Neural progenitor cell (in vitro differentiated cells): Measurements from ENCODE around the gene TOX2. TPM values are rescaled to one million over a fixed set of nuclear protein-coding genes. Genes with fewer than 3 reads are reported as not detected.

Experiments
- DNase-seq: peaks from one replicate; pipeline ENCODE4 v3.0.0-alpha.2; 2016; ENCODE audit warnings: low spot score
- H2AFZ ChIP-seq: fragments of 200-600 bp; sonication (generic); replicated peaks from 2 replicates; pipeline ENCODE4 v1.6.1; 2016; ENCODE audit warnings: antibody characterized with exemption
- H3F3A ChIP-seq: fragments of 200-600 bp; sonication (generic); 2 replicates; pipeline ENCODE4 v1.6.1; 2016; ENCODE audit warnings: antibody characterized with exemption, low read depth
- H3K27ac ChIP-seq: fragments of 200-600 bp; sonication (generic); 2 replicates; pipeline ENCODE4 v1.5.1; 2016; ENCODE audit warnings: mild to moderate bottlenecking
- H3K27me3 ChIP-seq: fragments of 200-600 bp; sonication (generic); 2 replicates; pipeline ENCODE4 v1.6.1; 2016; ENCODE audit warnings: mild to moderate bottlenecking, moderate library complexity
- H3K36me3 ChIP-seq: fragments of 200-600 bp; sonication (generic); 2 replicates; pipeline ENCODE4 v1.5.1; 2016
- H3K4me1 ChIP-seq: fragments of 200-600 bp; sonication (generic); 2 replicates; pipeline ENCODE4 v1.6.1; 2016; ENCODE audit warnings: mixed run types
- H3K4me2 ChIP-seq: fragments of 200-600 bp; sonication (generic); 2 replicates; pipeline ENCODE4 v1.6.1; 2016
- H3K4me3 ChIP-seq: fragments of 200-600 bp; sonication (generic); 2 replicates; pipeline ENCODE4 v1.5.1; 2016
- H3K79me2 ChIP-seq: fragments of 200-600 bp; sonication (generic); 2 replicates; pipeline ENCODE4 v1.6.1; 2016; ENCODE audit warnings: low read depth
- H3K9ac ChIP-seq: fragments of 200-600 bp; sonication (generic); 2 replicates; pipeline ENCODE4 v1.6.1; 2016
- H3K9me3 ChIP-seq: fragments of 200-600 bp; sonication (generic); 2 replicates; pipeline ENCODE4 v1.5.1; 2016; ENCODE audit warnings: low read depth
- H4K20me1 ChIP-seq: fragments of 200-600 bp; sonication (generic); 2 replicates; pipeline ENCODE4 v1.6.1; 2016; ENCODE audit warnings: low read depth
- H3K27ac Mint-ChIP-seq: 3 replicates; pipeline ENCODE4 v1.8.0; 2021; ENCODE audit warnings: mixed read lengths
- H3K27me3 Mint-ChIP-seq: 2 replicates; pipeline ENCODE4 v1.8.0; 2022; ENCODE audit warnings: low read depth, mild to moderate bottlenecking, inconsistent platforms, moderate library complexity, mixed read lengths; ENCODE audit not compliant: insufficient read depth
- H3K36me3 Mint-ChIP-seq: 3 replicates; pipeline ENCODE4 v1.8.0; 2021; ENCODE audit warnings: mixed read lengths
- H3K4me1 Mint-ChIP-seq: 3 replicates; pipeline ENCODE4 v1.8.0; 2021; ENCODE audit warnings: mixed read lengths
- H3K4me3 Mint-ChIP-seq: 3 replicates; pipeline ENCODE4 v1.8.0; 2021; ENCODE audit warnings: mild to moderate bottlenecking, moderate library complexity, mixed read lengths
- H3K9me3 Mint-ChIP-seq: 3 replicates; pipeline ENCODE4 v1.8.0; 2020; ENCODE audit warnings: mixed read lengths
- CTCF ChIP-seq: fragments of 200-600 bp; sonication (generic); IDR thresholded peaks from 2 replicates; pipeline ENCODE4 v1.5.1; 2017; ENCODE audit warnings: antibody characterized with exemption, mild to moderate bottlenecking
- EZH2 ChIP-seq: fragments of 200-600 bp; sonication (generic); IDR thresholded peaks from 2 replicates; pipeline ENCODE4 v1.6.1; 2017; ENCODE audit warnings: antibody characterized with exemption, mild to moderate bottlenecking, moderate library complexity
- EZH2phosphoT487 ChIP-seq: fragments of 200-600 bp; sonication (generic); IDR thresholded peaks from 2 replicates; pipeline ENCODE4 v1.6.1; 2017; ENCODE audit warnings: antibody characterized with exemption
- total RNA-seq: library from RNA; depleted of rRNA; stranded (reverse); fragments of >200 nt; gene quantifications from 2 replicates; pipeline ENCODE4 v1.2.3, GENCODE V29; 2015; ENCODE audit warnings: low replicate concordance

Gene TOX2
- total RNA-seq, 1 donor from 2014 or later, result not detected

DNA sequence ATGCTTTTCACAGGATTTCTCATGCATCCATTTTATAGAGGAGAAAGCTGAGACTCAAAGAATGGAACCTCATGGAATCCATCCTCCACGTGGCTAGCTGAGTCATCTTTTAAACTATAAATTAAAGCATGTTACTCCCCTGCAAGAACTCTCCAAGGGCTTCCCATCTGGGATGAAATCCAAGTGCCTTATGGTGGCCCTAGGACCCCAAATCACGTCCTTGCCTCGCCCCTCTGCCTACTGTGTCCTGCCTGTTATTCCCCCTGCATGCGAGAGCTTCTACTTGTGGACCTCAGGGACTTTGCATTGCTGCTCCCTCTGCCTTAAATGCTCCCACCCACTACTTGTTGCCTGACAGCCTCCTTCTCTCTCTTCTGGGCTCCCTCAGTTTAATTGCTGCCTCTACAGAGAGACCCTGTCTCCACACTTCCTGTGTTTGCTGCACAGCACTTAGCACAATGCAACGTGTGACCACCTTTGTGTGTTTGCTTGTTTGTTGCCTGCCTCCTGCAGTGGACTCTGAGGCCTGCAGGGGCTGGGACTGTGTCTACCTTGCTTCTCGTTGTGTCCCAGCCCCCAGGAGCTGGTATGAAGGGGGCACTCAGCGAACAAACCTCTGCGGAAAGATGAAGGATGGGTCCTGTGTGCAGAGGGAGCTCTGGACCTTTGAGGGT is 39.4 kb downstream of the TOX2 start:
- Mint-ChIP-seq H3K4me3 (no peak overlapping the region), H3K27me3 (peaks cover 3% of the 10 kb centered on the region), H3K36me3 (no peaks in the 10 kb centered on the region), H3K27ac (peak overlapping the region; percentile 61), H3K4me1 (peaks cover 33% of the 10 kb centered on the region), H3K9me3 (no peaks in the 10 kb centered on the region)
- no peak for DNase-seq
- peaks cover 4% of the 10 kb centered on the region for H3K4me1 ChIP-seq
- no peak overlapping the region for H3K27ac ChIP-seq
- no peaks in the 10 kb centered on the region for H3K9me3 ChIP-seq
- H3F3A ChIP-seq, result no peaks in the 10 kb centered on the region
- H3K27me3 ChIP-seq, result no peaks in the 10 kb centered on the region
- no peaks in the 10 kb centered on the region for H4K20me1 ChIP-seq
- H3K36me3 ChIP-seq, result no peaks in the 10 kb centered on the region
- H3K4me3 ChIP-seq, result no peak overlapping the region
- H2AFZ ChIP-seq, result peak overlapping the region; percentile 63
- no peak overlapping the region for H3K9ac ChIP-seq
- no peak for TF ChIP-seq CTCF
- no peak for TF ChIP-seq EZH2phosphoT487
- no peak for TF ChIP-seq EZH2
- H3K79me2 ChIP-seq, result no peaks in the 10 kb centered on the region
- H3K4me2 ChIP-seq, result no peak overlapping the region

DNA sequence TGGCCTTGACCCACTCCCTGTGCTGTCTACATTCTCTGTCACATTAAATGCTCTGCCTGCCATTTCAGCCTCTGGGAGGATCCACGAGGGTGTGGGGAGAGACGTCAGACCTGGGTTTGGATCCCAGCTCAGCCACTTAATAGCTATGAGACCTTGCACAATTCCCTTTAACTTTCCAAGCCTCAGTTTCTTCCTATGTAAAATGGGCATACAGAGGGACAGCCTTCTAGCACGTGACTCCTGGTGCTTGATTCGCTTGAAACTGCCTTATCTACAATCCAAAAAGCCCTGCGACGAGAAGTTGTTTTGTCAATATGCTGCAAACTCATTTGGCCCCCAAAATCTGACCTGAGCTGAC is 40.0 kb downstream of the TOX2 start:
- H3K27ac ChIP-seq, result no peak overlapping the region
- H3K36me3 ChIP-seq, result no peaks in the 10 kb centered on the region
- no peak overlapping the region for H3K4me2 ChIP-seq
- H3F3A ChIP-seq, result no peaks in the 10 kb centered on the region
- H3K4me1 ChIP-seq, result no peaks in the 10 kb centered on the region
- TF ChIP-seq EZH2phosphoT487 (no peak), CTCF (no peak)
- DNase-seq, result no peak
- Mint-ChIP-seq H3K4me3 (no peak overlapping the region), H3K4me1 (peaks cover 30% of the 10 kb centered on the region), H3K36me3 (no peaks in the 10 kb centered on the region), H3K27me3 (peaks cover 6% of the 10 kb centered on the region), H3K27ac (no peak overlapping the region), H3K9me3 (no peaks in the 10 kb centered on the region)
- H3K27me3 ChIP-seq, result no peaks in the 10 kb centered on the region
- no peaks in the 10 kb centered on the region for H3K9me3 ChIP-seq
- H3K79me2 ChIP-seq, result no peaks in the 10 kb centered on the region
- no peak overlapping the region for H2AFZ ChIP-seq
- no peak overlapping the region for H3K4me3 ChIP-seq
- H4K20me1 ChIP-seq, result no peaks in the 10 kb centered on the region
- H3K9ac ChIP-seq, result no peak overlapping the region

DNA sequence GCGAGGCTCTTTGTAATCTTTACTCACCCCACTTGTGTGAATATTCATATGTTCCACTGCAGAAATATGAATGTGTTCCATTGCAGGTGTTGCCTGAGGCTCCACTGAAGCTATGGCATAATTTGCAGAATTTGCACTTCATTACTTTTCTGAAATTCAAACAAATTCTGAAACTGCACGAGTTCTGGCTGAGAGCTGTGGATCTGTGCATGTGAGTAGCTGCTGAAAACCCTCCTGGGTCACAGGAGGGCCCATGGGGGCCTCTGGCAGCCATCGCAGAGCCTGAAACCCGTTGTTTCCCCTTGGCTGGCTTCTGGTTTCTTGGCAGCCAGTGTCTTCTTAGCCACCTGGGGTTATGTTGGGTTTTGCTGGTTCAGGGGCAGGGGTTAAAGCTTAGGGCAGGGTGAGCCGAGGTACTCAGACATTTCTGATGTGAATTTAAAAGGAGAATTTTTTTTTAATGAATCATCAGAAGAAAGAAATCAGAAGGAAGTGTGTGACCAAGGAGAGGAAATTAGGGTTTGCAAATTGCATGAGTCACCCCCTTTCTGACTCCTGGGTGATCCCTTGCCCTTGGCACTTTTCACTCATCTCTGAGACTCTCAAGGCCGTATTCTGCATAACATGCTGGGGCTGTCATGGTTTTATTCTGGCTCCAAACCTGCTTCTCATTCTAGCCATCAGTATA is 40.6 kb downstream of the TOX2 start:
- Histone ChIP-seq H2AFZ (no peak overlapping the region), H3K79me2 (no peaks in the 10 kb centered on the region), H3K4me1 (no peaks in the 10 kb centered on the region), H3F3A (no peaks in the 10 kb centered on the region), H3K9me3 (no peaks in the 10 kb centered on the region), H3K36me3 (no peaks in the 10 kb centered on the region), H3K9ac (no peak overlapping the region), H3K27ac (no peak overlapping the region), H3K4me3 (no peak overlapping the region), H4K20me1 (no peaks in the 10 kb centered on the region), H3K4me2 (no peak overlapping the region), H3K27me3 (no peaks in the 10 kb centered on the region)
- H3K4me3 Mint-ChIP-seq, result no peak overlapping the region
- no peak for DNase-seq
- TF ChIP-seq EZH2phosphoT487 (no peak), EZH2 (no peak), CTCF (no peak)
- H3K36me3 Mint-ChIP-seq, result no peaks in the 10 kb centered on the region
- no peaks in the 10 kb centered on the region for H3K9me3 Mint-ChIP-seq
- peaks cover 26% of the 10 kb centered on the region for H3K4me1 Mint-ChIP-seq
- peaks cover 4% of the 10 kb centered on the region for H3K27me3 Mint-ChIP-seq
- H3K27ac Mint-ChIP-seq, result peak overlapping the region; percentile 93
